ENCODE data around the gene PLK3.
A peak's percentile ranks its signal among the peaks of the same experiment; 100 is the strongest.
"Not testable (repeated sequence)": the region's sequence is repeated elsewhere in the genome, so short reads cannot be mapped to it uniquely, and the experiment has no call there.

Gene PLK3

GRCh38 chr1:44787506-44787905 is 12.7 kb upstream of the PLK3 start:
- DNase-seq (ENCODE audit: low spot score), result no peak

DNA sequence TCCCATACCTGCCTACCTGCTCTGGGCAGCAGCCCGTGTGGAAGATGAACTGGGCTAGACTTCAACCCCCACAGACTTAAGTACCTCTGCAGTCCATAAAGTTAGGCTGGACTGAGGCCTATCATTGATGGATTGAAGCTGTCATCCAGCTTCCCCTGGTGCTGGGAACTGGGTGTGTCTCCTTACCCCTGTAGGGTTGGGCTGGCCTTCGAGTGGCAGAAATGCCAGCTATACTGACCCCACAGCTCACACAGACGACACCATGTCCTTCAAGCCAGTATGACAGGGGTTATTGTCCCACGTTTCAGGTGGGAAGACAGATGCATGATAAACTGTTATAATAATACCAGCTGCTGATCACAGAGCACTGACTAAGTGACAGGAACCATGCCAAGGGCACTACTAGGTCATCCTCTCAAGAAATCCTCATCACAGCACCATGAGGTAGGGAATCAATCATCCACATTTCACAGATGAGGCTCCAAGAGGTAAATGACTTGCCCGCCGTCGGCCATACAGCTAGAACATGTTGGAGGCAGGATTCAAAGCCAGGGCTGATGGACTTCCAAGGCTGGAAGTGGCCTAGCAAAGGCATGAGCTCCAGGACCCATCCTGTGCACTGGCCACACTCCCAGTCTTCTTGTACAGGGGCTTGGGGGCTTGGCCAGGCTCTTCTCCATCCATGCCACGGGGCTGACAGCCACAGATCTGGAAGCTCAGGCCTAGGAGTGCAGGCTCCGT is 11.9 kb upstream of the PLK3 start, which contains the start of gene BEST4:
BEST4 (minus strand) TSS at position 51 of the 741 bp plus-strand sequence. CDS start 465 bp downstream, outside the sequence.
- no peak for DNase-seq (ENCODE audit: low spot score)

GRCh38 chr1:44790968-44791801 is 9.0 kb upstream of the PLK3 start:
- DNase-seq (ENCODE audit: low spot score), result no peak

GRCh38 chr1:44792736-44793502 is 7.3 kb upstream of the PLK3 start:
- no peak for DNase-seq (ENCODE audit: low spot score)

DNA sequence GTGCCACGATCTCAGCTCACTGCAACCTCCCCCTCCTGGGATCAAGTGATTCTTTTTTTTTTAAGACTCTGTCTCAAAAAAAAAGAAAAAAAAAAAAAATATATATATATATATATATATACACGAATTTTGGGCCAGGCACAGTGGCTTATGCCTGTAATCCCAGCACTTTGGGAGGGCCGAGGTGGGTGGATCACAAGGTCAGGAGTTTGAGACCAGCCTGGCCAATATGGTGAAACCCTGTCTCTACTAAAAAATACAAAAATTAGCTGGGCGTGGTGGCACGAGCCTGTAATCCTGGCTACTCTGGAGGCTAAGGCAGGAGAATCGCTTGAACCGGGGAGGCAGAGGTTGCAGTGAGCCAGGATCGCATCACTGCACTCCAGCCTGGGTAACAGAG is 2.3 kb upstream of the PLK3 start:
- DNase-seq (ENCODE audit: low spot score), result not testable (repeated sequence)

- no peak for DNase-seq (ENCODE audit: low spot score)
These were observed 1.5 kb upstream of the PLK3 start for GRCh38 chr1:44798481-44799365.

GRCh38 chr1:44801491-44802305 is 1.5 kb downstream of the PLK3 start:
- peak; percentile 62 for DNase-seq (ENCODE audit: low spot score)

GRCh38 chr1:44802306-44803061 is 2.3 kb downstream of the PLK3 start:
- no peak for DNase-seq (ENCODE audit: low spot score)

GRCh38 chr1:44803062-44803311 is 2.8 kb downstream of the PLK3 start:
- DNase-seq (ENCODE audit: low spot score), result no peak

GRCh38 chr1:44803312-44804095 is 3.3 kb downstream of the PLK3 start:
- no peak for DNase-seq (ENCODE audit: low spot score)

DNA sequence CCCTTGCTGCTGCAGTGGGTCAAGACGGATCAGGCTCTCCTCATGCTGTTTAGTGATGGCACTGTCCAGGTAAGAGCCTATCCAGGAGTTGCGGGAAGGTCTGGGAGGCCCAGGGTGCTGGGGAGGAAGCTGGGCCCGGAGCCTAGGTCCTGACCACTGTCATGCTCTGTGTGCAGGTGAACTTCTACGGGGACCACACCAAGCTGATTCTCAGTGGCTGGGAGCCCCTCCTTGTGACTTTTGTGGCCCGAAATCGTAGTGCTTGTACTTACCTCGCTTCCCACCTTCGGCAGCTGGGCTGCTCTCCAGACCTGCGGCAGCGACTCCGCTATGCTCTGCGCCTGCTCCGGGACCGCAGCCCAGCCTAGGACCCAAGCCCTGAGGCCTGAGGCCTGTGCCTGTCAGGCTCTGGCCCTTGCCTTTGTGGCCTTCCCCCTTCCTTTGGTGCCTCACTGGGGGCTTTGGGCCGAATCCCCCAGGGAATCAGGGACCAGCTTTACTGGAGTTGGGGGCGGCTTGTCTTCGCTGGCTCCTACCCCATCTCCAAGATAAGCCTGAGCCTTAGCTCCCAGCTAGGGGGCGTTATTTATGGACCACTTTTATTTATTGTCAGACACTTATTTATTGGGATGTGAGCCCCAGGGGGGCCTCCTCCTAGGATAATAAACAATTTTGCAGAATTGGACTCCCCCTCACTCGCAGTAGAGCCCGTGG is 5.3 kb downstream of the PLK3 start:
- DNase-seq (ENCODE audit: low spot score), result no peak

- DNase-seq (ENCODE audit: low spot score), result no peak
These were observed 6.0 kb downstream of the PLK3 start for GRCh38 chr1:44806025-44806703.

DNA sequence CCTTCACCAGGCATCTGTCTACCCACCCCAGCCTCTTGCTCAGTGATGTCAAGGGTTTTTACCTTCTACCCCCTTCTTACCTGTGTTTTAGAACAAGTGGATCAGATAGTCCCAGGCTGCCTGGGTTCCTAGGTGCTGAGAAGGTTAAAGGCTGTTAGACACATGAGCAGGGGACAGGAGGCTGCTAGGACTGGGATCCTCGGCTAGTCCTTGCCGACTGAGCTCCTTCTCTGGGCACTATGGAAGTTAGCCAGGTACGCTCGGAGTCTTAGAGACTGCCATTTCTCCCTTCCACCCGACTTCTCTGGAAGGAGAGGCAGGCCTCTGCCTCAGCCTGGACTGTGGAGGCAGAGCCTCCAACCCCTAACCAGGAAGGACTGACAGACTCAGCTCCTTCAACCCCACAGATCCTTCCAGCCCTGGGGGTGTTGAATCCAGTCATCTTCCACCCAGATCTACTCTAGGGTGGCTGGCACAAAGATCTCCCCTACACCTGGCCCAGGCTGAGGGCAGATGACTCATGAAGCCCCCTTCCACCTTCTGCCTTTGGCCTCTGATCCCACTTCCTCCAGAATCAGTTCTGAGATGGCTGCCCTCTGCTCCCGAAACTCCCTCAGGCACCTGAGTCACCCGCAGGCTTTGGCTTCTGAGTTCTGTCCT is 6.7 kb downstream of the PLK3 start, which contains the start of gene DYNLT4:
DYNLT4 (minus strand) TSS at position 648 of the 660 bp plus-strand sequence. CDS start 683 bp downstream, outside the sequence.
- DNase-seq (ENCODE audit: low spot score), result no peak

DNA sequence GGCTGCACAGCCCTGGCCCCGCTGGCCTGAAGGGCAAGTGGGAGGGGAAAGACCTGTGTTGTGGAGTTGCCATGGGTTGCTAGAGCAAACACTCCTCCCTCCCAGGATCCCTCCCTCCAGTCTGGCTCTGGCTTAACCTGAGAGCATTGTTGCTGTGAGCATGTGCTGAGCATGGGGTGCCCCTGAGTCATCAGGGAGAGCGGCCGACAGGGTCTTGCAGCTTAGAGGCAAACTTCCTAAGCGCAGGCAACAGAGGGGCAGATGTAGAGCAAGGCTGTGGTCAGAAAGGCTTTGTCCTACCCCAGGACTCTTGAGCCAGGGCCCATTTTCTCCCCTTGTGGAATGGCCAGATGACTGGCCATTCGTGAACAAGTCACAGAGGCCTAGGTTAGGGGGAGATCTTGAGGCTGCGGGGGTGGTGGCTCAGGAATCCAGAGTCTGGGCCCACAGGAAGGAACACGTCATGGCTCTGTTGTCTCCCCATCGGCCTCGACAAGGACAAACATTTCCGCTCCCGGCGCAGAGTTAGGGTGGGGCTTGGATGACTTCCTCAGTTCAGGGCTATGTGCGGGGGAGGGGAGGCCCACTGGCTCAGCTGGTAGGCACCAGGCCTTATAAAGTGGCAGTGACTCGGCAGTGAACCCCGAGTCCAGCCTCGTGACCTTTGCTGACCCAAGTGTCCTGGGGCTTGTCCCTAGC is 7.3 kb downstream of the PLK3 start:
- peak; percentile 96 for DNase-seq (ENCODE audit: low spot score)

- DNase-seq (ENCODE audit: low spot score), result no peak
These were observed 8.1 kb downstream of the PLK3 start, which contains the start of gene BTBD19 for GRCh38 chr1:44808063-44808937. BTBD19 (plus strand) TSS chr1:44808523; CDS start chr1:44808821, 298 bp downstream.
